NK-92 (cell line): ENCODE results near the gene PPM1F.

ENCODE experiments used
- DNase-seq: peaks from one replicate; lab custom pipeline; 2025; ENCODE audit not compliant: unreplicated experiment; lab: John Stamatoyannopoulos, UW

Gene PPM1F

GRCh38 chr22:21975854-21976345, 23.3 kb upstream of the PPM1F start:
- no peak for DNase-seq

DNA sequence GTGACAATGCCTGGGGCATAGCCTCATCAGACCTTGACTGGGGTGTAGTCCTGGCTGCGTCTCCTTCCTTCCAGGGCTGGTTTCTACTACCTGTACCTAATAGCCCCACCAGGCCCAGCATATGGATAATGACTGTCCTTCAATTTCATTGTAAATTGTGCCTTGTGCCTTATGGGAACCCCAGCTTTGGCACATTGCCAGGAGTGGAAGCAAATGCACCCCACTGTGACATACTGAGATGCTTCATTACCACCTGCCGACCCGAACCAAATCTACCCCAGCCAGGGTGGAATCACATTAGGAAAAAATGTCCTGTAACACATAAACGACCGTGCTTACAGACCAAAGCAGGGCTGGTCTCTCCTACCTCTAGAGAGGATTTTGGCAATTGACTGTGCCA, 22.6 kb upstream of the PPM1F start:
- no peak for DNase-seq

GRCh38 chr22:21974058-21974649, 21.5 kb upstream of the PPM1F start:
- no peak for DNase-seq

GRCh38 chr22:21972806-21973205, 20.2 kb upstream of the PPM1F start:
- no peak for DNase-seq

- no peak for DNase-seq
Observed at GRCh38 chr22:21972293-21972779, 19.7 kb upstream of the PPM1F start.

DNA sequence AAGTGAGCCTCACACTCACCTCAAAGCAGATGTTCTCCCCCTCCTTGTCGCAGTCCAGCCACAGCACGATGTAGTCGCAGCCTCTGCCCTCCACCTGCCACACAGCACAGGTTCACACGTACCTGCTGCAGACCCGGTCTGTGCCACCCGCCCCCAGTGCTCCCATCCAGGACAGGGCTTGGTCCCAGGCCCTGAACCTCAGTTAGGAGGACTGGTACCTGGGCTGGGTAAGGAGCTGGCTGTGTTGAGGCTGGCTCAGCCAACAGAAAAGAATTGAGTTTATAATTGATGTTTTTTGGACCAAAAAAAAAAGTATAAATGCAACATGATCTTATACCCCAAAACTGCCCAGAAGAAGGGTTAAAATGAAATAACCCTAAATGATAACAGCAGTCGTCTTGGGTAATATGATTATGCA, 19.2 kb upstream of the PPM1F start:
- DNase-seq = no peak

GRCh38 chr22:21970800-21971617, 18.4 kb upstream of the PPM1F start:
- DNase-seq = no peak

GRCh38 chr22:21970037-21970799, 17.6 kb upstream of the PPM1F start:
- DNase-seq = no peak

DNA sequence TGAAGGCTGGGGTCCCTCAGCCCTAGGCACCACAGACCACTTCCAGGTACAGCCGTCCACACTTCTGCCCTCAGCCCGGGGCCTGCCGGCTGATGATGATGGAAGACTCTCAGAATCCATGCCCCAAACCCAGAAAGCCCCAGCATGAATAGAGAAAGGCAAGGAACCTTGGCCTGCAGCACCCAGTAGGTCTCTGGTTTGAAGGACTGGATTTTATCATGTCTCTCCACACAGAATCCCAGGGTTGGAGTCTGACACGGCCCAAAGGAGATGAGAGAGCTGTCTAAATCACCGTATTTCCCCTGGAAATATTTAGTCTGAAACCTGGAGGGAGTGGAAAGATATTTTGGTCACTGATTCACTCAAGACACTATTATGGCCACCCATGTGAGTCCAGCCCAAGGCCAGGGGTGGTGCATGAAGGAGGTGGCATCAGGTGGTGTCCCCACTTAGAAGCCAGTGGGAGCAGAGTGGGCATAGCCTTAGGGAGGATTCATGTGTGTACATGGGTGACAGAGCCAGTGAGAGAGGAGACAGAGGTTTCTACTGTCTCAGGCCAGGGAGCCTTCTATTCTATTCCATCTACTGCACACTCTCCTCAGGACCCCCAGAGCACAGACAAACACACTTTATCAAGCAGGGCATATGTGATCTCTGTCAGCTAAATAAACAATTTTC, 15.9 kb upstream of the PPM1F start:
- no peak for DNase-seq

GRCh38 chr22:21967693-21968271, 15.1 kb upstream of the PPM1F start:
- DNase-seq = no peak

GRCh38 chr22:21966643-21967516, 14.2 kb upstream of the PPM1F start:
- DNase-seq = no peak

DNA sequence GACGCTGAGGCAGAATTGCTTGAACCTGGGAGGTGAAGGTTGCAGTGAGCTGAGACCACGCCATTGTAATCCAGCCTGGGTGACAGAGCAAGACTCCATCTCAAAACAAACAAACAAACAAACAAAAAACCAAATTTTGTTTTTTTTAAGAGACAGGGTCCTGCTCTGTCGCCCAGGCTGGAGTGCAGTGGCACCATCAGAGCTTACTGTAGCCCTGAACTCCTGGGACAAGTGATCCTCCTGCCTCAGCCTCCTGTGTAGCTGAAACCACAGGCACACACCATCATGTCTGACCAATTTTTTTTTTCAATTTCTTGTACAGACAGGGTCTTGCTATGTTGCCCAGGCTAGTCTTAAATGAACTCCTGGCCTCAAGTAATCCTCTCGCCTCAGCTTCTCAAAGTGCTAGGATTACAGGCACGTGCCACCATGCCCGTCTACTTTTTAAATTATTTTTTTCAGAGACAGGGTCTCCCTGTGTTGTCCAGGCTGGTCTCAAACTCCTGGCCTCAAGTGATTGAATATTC, 13.2 kb upstream of the PPM1F start:
- no peak for DNase-seq

- DNase-seq = no peak
Observed at GRCh38 chr22:21964918-21965484, 12.4 kb upstream of the PPM1F start.

- DNase-seq = no peak
Observed at GRCh38 chr22:21964234-21964633, 11.6 kb upstream of the PPM1F start.

DNA sequence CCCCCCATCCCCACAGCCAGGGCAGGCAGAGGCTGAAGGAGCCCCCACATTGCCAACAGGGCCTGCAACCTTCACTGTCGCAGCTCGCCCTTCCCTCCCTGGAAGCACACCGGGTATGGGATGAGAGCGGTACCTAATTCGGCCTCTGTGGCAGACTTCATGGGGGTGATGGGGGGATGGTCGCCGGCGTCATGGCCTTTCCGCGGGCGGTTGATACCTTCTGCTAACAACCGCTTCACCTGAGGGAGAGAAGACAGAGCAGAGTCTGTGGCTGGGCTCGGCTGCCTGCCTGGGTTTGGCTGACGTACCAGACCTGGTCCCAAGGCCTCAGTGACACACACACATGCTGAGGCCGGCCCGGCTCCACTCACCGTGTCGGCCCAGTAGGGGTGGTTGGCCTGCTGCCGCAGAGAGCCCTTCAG, 11.2 kb upstream of the PPM1F start:
- DNase-seq = no peak

- no peak for DNase-seq
Observed at GRCh38 chr22:21963286-21963685, 10.6 kb upstream of the PPM1F start.

- no peak for DNase-seq
Observed at GRCh38 chr22:21962655-21962949, 10.0 kb upstream of the PPM1F start.

GRCh38 chr22:21961886-21962654, 9.4 kb upstream of the PPM1F start:
- no peak for DNase-seq
